Measurements from ENCODE around the gene CAPN2.
"Not testable (repeated sequence)": the region's sequence is repeated elsewhere in the genome, so short reads cannot be mapped to it uniquely, and the experiment has no call there.

The CAPN2 gene

DNA sequence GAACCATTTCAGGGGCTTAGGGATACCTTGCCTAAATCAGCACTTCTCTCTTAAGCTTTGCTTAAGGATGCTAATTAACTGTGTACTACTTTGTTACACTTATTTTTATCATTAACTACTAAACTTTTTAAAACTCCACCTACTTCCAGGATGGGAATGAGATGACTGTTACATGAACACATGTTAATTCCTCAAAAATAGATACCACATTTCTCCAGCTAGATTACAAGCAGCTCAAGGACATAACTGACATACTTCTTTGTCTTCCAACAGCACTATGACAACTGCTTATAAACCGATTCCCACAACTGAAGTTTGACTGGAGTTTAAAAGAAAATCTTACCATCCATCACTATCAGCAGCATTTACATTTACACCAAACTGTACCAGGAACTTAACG lies 79.7 kb downstream of the CAPN2 start:
- no peak overlapping the region for H3K27ac ChIP-seq (ENCODE audit: low read length)
- peaks cover 94% of the 10 kb centered on the region for H3K36me3 ChIP-seq (ENCODE audit: insufficient read depth, low read depth, low read length)
- no peaks in the 10 kb centered on the region for H3K4me1 ChIP-seq (ENCODE audit: insufficient read depth, low read length)
- no peak overlapping the region for H3K9ac ChIP-seq (ENCODE audit: low read depth, low read length)
- no peaks in the 10 kb centered on the region for H3K27me3 ChIP-seq (ENCODE audit: insufficient read depth, low read length)
- no peaks in the 10 kb centered on the region for H3K9me3 ChIP-seq (ENCODE audit: insufficient read depth, low read depth, low read length)
- no peak overlapping the region for H3K4me3 ChIP-seq (ENCODE audit: low read length)

DNA sequence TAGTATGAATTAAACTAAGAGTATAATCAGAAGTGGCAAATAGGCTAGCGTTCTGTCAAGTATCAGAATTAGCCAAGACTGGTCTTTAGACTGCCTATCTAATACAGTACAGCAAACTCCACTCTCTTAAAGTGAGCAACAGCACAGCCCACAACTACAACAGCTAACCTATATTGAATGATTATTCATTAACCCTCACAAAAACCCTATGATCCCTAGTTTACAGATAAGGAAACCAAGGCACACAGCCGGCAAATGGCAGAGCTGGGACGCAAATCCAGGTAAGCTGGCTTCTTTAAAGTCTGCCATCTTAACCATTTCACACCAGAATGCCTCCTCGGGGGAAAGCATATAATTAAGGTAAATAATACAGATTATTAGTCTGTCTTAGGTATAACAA lies 81.4 kb downstream of the CAPN2 start:
- H3K36me3 ChIP-seq (ENCODE audit: insufficient read depth, low read depth, low read length): peaks cover 97% of the 10 kb centered on the region
- no peaks in the 10 kb centered on the region for H3K27me3 ChIP-seq (ENCODE audit: insufficient read depth, low read length)
- no peak overlapping the region for H3K9ac ChIP-seq (ENCODE audit: low read depth, low read length)
- no peak overlapping the region for H3K27ac ChIP-seq (ENCODE audit: low read length)
- H3K4me1 ChIP-seq (ENCODE audit: insufficient read depth, low read length): no peaks in the 10 kb centered on the region
- no peak overlapping the region for H3K4me3 ChIP-seq (ENCODE audit: low read length)
- H3K9me3 ChIP-seq (ENCODE audit: insufficient read depth, low read depth, low read length): no peaks in the 10 kb centered on the region

DNA sequence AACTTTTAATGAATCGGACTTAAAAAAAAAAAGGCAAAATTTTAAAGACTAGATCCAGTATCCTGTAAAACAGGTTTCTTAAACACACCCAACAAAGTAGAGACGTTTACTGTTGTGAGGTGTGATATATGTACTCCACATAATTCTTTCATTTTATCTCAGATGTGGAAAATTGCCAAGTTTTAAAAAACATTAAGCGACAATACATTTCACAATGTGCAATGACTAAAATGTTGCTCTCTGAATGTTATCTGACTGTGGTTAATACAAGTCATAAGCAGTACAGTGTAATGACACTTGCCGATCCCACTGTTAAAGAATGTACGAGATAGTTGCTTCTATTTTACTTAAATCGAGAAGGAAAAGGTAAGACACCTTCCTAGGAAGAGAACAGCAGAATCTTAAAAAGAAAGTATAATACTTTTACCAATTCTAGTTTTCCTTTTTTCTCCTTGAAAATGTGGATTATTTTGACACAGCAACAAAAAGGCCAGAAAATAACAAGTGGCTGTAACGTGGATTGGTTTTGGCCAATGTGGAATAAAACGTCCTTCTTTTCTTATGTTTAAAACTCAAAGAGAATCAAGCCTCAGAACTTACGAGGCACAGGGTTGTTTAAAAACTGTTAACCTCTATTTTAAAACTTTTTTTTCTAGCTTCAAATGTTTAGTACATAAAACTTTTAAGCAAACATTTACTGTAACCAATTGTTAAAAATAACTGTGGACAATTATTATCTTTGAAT lies 82.0 kb downstream of the CAPN2 start:
- Histone ChIP-seq H3K27ac (ENCODE audit: low read length) (no peak overlapping the region), H3K27me3 (ENCODE audit: insufficient read depth, low read length) (no peaks in the 10 kb centered on the region), H3K36me3 (ENCODE audit: insufficient read depth, low read depth, low read length) (peaks cover 95% of the 10 kb centered on the region), H3K4me1 (ENCODE audit: insufficient read depth, low read length) (no peaks in the 10 kb centered on the region), H3K4me3 (ENCODE audit: low read length) (no peak overlapping the region), H3K9me3 (ENCODE audit: insufficient read depth, low read depth, low read length) (no peaks in the 10 kb centered on the region), H3K9ac (ENCODE audit: low read depth, low read length) (no peak overlapping the region)

DNA sequence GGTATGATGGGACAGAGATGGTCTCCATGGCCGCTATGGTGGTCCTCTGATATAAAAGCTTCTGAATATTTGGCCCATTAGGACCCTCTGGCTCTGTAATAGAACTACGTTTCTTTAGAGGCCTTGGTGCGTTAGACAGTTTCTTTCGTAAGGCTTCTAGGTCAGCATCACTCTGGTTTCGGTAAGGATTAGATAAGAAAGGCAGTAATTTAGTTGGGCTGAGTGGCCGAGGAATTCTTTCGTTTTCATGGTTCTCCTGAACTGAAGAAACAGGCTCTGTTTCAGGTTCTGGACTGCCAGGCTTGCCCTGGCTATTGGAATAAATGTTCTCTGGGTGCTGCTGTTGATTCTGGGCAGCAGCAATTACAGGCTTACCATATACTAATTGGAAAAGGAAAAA lies 83.9 kb downstream of the CAPN2 start:
- no peaks in the 10 kb centered on the region for H3K9me3 ChIP-seq (ENCODE audit: insufficient read depth, low read depth, low read length)
- H3K27me3 ChIP-seq (ENCODE audit: insufficient read depth, low read length): no peaks in the 10 kb centered on the region
- H3K36me3 ChIP-seq (ENCODE audit: insufficient read depth, low read depth, low read length): peaks cover 97% of the 10 kb centered on the region
- no peak overlapping the region for H3K9ac ChIP-seq (ENCODE audit: low read depth, low read length)
- H3K4me1 ChIP-seq (ENCODE audit: insufficient read depth, low read length): no peaks in the 10 kb centered on the region
- no peak overlapping the region for H3K27ac ChIP-seq (ENCODE audit: low read length)
- H3K4me3 ChIP-seq (ENCODE audit: low read length): no peak overlapping the region

DNA sequence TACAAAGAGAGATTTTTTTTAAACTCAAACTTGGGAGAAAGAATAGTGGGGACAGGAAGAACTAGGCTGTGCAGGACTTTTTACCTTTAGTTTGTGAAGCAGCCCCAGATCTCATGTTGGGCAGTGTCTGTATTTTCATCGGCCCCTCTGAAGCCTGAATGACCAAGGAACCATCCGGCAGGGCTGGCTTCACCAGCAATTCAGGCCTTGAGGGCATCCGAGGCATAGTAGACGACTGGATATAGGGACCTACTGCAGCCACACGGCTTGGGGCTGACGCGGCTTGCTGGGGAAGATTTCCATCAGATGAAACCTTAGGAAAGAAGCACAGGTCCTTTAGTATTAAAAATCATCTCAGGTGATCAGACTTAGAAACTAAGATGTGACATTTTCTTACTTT lies 89.7 kb downstream of the CAPN2 start:
- no peaks in the 10 kb centered on the region for H3K27me3 ChIP-seq (ENCODE audit: insufficient read depth, low read length)
- H3K4me3 ChIP-seq (ENCODE audit: low read length): no peak overlapping the region
- H3K27ac ChIP-seq (ENCODE audit: low read length): no peak overlapping the region
- H3K9me3 ChIP-seq (ENCODE audit: insufficient read depth, low read depth, low read length): no peaks in the 10 kb centered on the region
- H3K9ac ChIP-seq (ENCODE audit: low read depth, low read length): no peak overlapping the region
- H3K36me3 ChIP-seq (ENCODE audit: insufficient read depth, low read depth, low read length): peaks cover 96% of the 10 kb centered on the region
- H3K4me1 ChIP-seq (ENCODE audit: insufficient read depth, low read length): no peaks in the 10 kb centered on the region

DNA sequence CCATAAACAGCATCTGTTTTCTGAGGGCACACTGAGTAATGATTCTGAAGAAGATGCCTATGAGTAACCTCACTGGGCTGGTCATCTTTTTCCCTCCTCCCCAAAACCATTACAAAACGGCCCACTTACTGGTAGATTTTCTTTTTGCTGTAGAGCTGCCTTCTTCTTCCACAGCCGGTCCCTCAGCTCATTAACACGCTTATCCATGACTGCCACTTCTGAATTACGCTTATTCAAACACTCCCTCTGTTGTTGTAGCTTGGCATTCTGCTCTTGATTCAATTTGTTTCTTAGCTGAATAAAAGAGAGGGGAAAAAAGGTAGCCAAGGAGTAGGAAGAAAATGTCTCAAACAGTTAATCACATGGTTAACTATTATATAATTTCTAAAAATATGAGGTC lies 90.3 kb downstream of the CAPN2 start:
- Histone ChIP-seq H3K4me3 (ENCODE audit: low read length) (no peak overlapping the region), H3K27me3 (ENCODE audit: insufficient read depth, low read length) (no peaks in the 10 kb centered on the region), H3K9me3 (ENCODE audit: insufficient read depth, low read depth, low read length) (0 out of 2 replicates have a peak, but pooled peaks cover 3% of the 10 kb centered on the region), H3K4me1 (ENCODE audit: insufficient read depth, low read length) (no peaks in the 10 kb centered on the region), H3K9ac (ENCODE audit: low read depth, low read length) (no peak overlapping the region), H3K36me3 (ENCODE audit: insufficient read depth, low read depth, low read length) (peaks cover 94% of the 10 kb centered on the region), H3K27ac (ENCODE audit: low read length) (no peak overlapping the region)

DNA sequence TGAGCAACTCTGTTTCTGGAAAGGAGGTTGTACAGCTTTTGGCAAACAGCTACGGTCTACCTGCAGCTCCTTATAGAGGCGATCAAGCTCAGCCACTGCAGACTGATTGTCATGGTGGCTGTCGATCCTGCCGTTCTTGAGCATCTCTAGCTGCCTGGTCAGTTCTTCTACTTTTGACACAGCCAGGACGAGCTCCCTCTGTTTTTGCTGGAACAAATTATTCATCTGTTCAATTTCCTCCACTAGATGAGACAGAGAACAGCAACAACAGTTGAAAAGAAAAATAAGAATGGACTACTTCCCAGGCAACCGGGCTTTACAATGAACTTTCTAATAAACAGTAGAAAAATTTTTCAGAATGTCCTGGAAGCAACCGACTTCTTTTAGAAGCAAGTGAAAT lies 90.9 kb downstream of the CAPN2 start:
- H3K9me3 ChIP-seq (ENCODE audit: insufficient read depth, low read depth, low read length): 0 out of 2 replicates have a peak, but pooled peaks cover 3% of the 10 kb centered on the region
- no peaks in the 10 kb centered on the region for H3K4me1 ChIP-seq (ENCODE audit: insufficient read depth, low read length)
- no peak overlapping the region for H3K4me3 ChIP-seq (ENCODE audit: low read length)
- H3K36me3 ChIP-seq (ENCODE audit: insufficient read depth, low read depth, low read length): peaks cover 92% of the 10 kb centered on the region
- H3K9ac ChIP-seq (ENCODE audit: low read depth, low read length): no peak overlapping the region
- H3K27ac ChIP-seq (ENCODE audit: low read length): no peak overlapping the region
- no peaks in the 10 kb centered on the region for H3K27me3 ChIP-seq (ENCODE audit: insufficient read depth, low read length)

DNA sequence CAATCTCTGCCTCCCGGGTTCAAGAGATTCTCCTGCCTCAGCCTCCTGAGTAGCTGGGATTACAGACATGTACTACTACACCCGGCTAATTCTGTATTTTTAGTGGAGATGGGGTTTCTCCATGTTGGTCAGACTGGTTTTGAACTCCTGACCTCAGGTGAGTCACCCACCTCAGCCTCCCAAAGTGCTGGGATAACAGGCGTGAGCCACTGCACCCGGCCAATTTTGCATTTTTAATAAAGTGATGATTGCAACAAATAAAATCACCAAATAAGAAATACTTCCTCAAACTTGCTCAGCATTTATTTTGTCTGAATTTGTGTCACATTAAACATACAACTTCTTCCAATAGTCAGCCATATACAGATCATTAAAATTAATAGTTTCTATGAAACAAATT lies 97.6 kb downstream of the CAPN2 start:
- H3K27me3 ChIP-seq (ENCODE audit: insufficient read depth, low read length); H3K4me3 ChIP-seq (ENCODE audit: low read length); H3K9ac ChIP-seq (ENCODE audit: low read depth, low read length); H3K4me1 ChIP-seq (ENCODE audit: insufficient read depth, low read length); H3K27ac ChIP-seq (ENCODE audit: low read length); H3K9me3 ChIP-seq (ENCODE audit: insufficient read depth, low read depth, low read length): not testable (repeated sequence)
- H3K36me3 ChIP-seq (ENCODE audit: insufficient read depth, low read depth, low read length): peaks cover 88% of the 10 kb centered on the region

DNA sequence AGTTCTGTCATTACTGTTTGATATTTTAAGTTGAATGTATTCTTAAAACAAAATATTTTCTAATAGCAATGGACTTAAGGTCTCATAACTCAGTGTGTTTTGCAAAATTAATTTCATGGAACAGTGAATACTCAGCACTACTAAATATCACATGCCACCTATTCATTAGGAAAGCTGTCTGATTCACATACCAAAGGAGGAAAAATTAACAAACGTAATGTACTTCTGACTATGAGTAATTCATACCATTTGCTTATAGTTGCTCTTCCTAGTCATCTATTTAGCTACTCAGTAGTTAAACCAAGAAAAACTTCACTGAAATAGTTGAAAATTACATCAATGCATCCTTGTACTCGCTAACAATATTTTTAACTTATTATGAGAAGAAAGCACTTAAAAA lies 98.2 kb downstream of the CAPN2 start:
- Histone ChIP-seq H3K27me3 (ENCODE audit: insufficient read depth, low read length) (no peaks in the 10 kb centered on the region), H3K9ac (ENCODE audit: low read depth, low read length) (no peak overlapping the region), H3K36me3 (ENCODE audit: insufficient read depth, low read depth, low read length) (peaks cover 83% of the 10 kb centered on the region), H3K27ac (ENCODE audit: low read length) (no peak overlapping the region), H3K9me3 (ENCODE audit: insufficient read depth, low read depth, low read length) (0 out of 2 replicates have a peak, but pooled peaks cover 3% of the 10 kb centered on the region), H3K4me1 (ENCODE audit: insufficient read depth, low read length) (no peaks in the 10 kb centered on the region), H3K4me3 (ENCODE audit: low read length) (no peak overlapping the region)

DNA sequence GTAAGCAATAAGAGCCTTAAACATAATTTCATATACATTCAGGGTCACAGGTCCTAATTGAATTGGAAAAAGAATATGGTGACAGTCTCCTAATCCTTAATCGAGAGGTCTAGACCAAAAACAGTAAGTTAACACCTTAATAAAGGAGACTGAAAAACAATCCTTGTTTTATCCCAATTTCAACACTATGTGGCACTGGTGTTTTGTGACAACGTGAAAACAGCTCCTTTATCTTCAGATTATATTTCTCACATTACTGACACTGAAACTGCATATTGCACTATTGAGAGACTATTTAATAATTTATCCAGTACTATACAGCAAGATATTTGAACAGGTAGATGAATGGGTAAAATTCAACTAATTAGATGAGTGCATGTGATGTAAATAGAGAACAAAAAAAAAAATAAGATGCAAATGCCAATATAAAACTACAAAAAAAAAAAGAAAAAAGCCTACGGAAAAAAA lies 99.3 kb downstream of the CAPN2 start:
- H3K27me3 ChIP-seq (ENCODE audit: insufficient read depth, low read length): no peaks in the 10 kb centered on the region
- H3K36me3 ChIP-seq (ENCODE audit: insufficient read depth, low read depth, low read length): peaks cover 83% of the 10 kb centered on the region
- H3K27ac ChIP-seq (ENCODE audit: low read length): no peak overlapping the region
- no peak overlapping the region for H3K4me3 ChIP-seq (ENCODE audit: low read length)
- no peaks in the 10 kb centered on the region for H3K4me1 ChIP-seq (ENCODE audit: insufficient read depth, low read length)
- H3K9ac ChIP-seq (ENCODE audit: low read depth, low read length): no peak overlapping the region
- H3K9me3 ChIP-seq (ENCODE audit: insufficient read depth, low read depth, low read length): 0 out of 2 replicates have a peak, but pooled peaks cover 3% of the 10 kb centered on the region

DNA sequence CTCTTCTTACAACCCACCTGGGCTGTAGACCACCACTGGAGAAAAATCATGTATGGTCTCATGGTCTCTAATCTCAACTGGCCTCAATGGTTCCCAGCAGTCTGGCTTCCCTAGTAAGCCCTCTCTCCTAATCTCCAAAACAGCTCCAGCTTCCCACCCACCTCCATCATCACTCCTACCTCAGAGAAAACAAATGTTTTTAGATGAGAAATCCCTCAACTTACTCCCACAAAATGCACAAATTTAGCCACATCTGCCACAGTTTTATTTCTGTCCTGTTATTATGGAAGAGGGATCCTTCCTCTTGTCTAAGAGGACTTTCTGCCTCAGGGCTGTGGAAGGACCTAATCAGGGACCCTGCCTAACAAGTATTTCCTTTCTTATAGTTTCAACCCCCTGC lies 101.3 kb downstream of the CAPN2 start:
- Histone ChIP-seq H3K9me3 (ENCODE audit: insufficient read depth, low read depth, low read length) (no peaks in the 10 kb centered on the region), H3K4me3 (ENCODE audit: low read length) (no peak overlapping the region), H3K36me3 (ENCODE audit: insufficient read depth, low read depth, low read length) (peaks cover 74% of the 10 kb centered on the region), H3K27me3 (ENCODE audit: insufficient read depth, low read length) (no peaks in the 10 kb centered on the region), H3K4me1 (ENCODE audit: insufficient read depth, low read length) (no peaks in the 10 kb centered on the region), H3K27ac (ENCODE audit: low read length) (no peak overlapping the region), H3K9ac (ENCODE audit: low read depth, low read length) (no peak overlapping the region)

DNA sequence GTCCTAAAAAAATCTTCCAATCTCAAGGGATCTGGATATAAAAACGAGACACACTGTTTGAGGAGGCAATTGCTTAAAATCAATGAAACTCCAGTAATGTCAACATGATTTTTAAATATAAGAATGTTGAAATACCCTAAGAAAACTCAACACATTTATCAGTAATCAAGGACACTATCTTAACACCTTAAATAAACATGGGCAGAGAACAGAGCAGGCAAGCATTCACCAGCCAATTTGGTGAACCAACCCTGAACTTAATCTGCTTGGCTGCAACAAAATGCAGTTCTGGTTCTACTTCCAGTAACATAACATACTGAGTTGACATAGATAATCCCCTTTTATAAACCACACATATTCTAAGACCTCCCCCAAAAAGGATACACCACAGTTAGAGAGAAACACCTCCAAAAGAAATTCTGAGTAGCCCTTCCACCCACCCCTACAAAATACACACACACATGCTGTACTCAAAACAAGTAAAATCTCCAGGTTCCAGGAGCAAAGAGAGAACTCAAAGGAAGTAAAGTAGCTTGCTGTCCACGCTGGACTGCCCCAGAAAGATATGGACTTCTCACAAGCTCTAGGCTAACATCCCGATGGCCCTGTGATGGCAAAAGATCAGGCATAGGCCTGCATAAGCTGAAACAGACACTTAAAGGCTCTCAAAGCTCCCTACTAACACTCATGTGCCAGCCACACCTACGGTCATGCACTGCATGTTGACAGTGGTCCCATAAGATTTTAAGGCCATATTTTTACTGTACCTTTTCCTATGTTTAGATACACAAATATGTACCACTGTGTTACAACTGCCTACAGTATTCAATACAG lies 102.9 kb downstream of the CAPN2 start:
- Histone ChIP-seq H3K27me3 (ENCODE audit: insufficient read depth, low read length) (no peaks in the 10 kb centered on the region), H3K36me3 (ENCODE audit: insufficient read depth, low read depth, low read length) (peaks cover 69% of the 10 kb centered on the region), H3K27ac (ENCODE audit: low read length) (no peak overlapping the region), H3K9ac (ENCODE audit: low read depth, low read length) (no peak overlapping the region), H3K4me3 (ENCODE audit: low read length) (no peak overlapping the region), H3K4me1 (ENCODE audit: insufficient read depth, low read length) (peaks cover 5% of the 10 kb centered on the region), H3K9me3 (ENCODE audit: insufficient read depth, low read depth, low read length) (no peaks in the 10 kb centered on the region)
